Activated B cell treated with CpG ODN at 0.5 μM for 24 hours (primary cell): ENCODE measurements around the gene EAF1. TPM values are rescaled to one million over a fixed set of nuclear protein-coding genes. Genes with fewer than 3 reads are reported as not detected.

Experiments used
- ATAC-seq: fragments of 200-7000 bp; cut with Tn5 transposase; one replicate; pipeline ENCODE4 v1.10.0; 2021; ENCODE audit warnings: low read depth, mild to moderate bottlenecking, moderate library complexity
- CTCF ChIA-PET: fragments of 350-600 bp; sonication (Branson Sonifier 250); formaldehyde crosslinking; loops from one replicate; lab custom pipeline; 2021; ENCODE audit warnings: antibody characterized with exemption; lab: Charles Lee
- POLR2A ChIA-PET: fragments of 350-600 bp; sonication (Branson Sonifier 250); formaldehyde crosslinking; loops from one replicate; lab custom pipeline; 2021; ENCODE audit warnings: antibody characterized with exemption; lab: Charles Lee
- DNase-seq: peaks from one replicate; pipeline ENCODE4 v3.0.0; 2022
- H3K27ac Mint-ChIP-seq: one replicate; pipeline ENCODE4 v1.8.0; 2020; ENCODE audit warnings: mixed read lengths
- H3K27me3 Mint-ChIP-seq: one replicate; pipeline ENCODE4 v1.8.0; 2021; ENCODE audit warnings: mixed read lengths
- H3K36me3 Mint-ChIP-seq: one replicate; pipeline ENCODE4 v1.8.0; 2021; ENCODE audit warnings: low read depth, mixed read lengths
- H3K4me1 Mint-ChIP-seq: one replicate; pipeline ENCODE4 v1.8.0; 2021; ENCODE audit warnings: mixed read lengths
- H3K4me3 Mint-ChIP-seq: one replicate; pipeline ENCODE4 v1.8.0; 2020; ENCODE audit warnings: mild to moderate bottlenecking, mixed read lengths
- H3K9me3 Mint-ChIP-seq: one replicate; pipeline ENCODE4 v1.8.0; 2020; ENCODE audit warnings: mixed read lengths
- intact Hi-C: fragments of 100-400 bp; cut with micrococcal nuclease; formaldehyde crosslinking; loops from one replicate; pipeline ENCODE4 v1.15.1; 2024
- total RNA-seq: library from RNA; stranded (reverse); gene quantifications from 2 replicates; pipeline ENCODE4 v1.2.3, GENCODE V29; 2022
- TF ChIP-seq, protein P1 (sequence below): fragments of 200-600 bp; IDR thresholded peaks from one replicate; pipeline ENCODE4 v1.8.0; 2022; ENCODE audit warnings: antibody characterized with exemption, mild to moderate bottlenecking

The EAF1 gene
- total RNA-seq, 1 donor from 2014 or later, result 19.7 TPM

- Mint-ChIP-seq H3K9me3 (no peaks in the 10 kb centered on the region), H3K36me3 (peaks cover 87% of the 10 kb centered on the region), H3K4me3 (no peak overlapping the region), H3K4me1 (no peaks in the 10 kb centered on the region), H3K27me3 (no peaks in the 10 kb centered on the region), H3K27ac (no peak overlapping the region)
- ATAC-seq (no peak), DNase-seq (no peak)
- ChIA-PET POLR2A (no interaction called here), CTCF (no interaction called here)
- intact Hi-C loops, result no loop called here
- TF ChIP-seq, protein P1, sequence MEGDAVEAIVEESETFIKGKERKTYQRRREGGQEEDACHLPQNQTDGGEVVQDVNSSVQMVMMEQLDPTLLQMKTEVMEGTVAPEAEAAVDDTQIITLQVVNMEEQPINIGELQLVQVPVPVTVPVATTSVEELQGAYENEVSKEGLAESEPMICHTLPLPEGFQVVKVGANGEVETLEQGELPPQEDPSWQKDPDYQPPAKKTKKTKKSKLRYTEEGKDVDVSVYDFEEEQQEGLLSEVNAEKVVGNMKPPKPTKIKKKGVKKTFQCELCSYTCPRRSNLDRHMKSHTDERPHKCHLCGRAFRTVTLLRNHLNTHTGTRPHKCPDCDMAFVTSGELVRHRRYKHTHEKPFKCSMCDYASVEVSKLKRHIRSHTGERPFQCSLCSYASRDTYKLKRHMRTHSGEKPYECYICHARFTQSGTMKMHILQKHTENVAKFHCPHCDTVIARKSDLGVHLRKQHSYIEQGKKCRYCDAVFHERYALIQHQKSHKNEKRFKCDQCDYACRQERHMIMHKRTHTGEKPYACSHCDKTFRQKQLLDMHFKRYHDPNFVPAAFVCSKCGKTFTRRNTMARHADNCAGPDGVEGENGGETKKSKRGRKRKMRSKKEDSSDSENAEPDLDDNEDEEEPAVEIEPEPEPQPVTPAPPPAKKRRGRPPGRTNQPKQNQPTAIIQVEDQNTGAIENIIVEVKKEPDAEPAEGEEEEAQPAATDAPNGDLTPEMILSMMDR, result no peak
Observed at GRCh38 chr3:15439476-15439875, 12.1 kb downstream of the EAF1 start.

- CTCF ChIA-PET, result no interaction called here
- H3K27ac Mint-ChIP-seq, result no peak overlapping the region
Observed at GRCh38 chr3:15440891-15441290, 13.5 kb downstream of the EAF1 start.

DNA sequence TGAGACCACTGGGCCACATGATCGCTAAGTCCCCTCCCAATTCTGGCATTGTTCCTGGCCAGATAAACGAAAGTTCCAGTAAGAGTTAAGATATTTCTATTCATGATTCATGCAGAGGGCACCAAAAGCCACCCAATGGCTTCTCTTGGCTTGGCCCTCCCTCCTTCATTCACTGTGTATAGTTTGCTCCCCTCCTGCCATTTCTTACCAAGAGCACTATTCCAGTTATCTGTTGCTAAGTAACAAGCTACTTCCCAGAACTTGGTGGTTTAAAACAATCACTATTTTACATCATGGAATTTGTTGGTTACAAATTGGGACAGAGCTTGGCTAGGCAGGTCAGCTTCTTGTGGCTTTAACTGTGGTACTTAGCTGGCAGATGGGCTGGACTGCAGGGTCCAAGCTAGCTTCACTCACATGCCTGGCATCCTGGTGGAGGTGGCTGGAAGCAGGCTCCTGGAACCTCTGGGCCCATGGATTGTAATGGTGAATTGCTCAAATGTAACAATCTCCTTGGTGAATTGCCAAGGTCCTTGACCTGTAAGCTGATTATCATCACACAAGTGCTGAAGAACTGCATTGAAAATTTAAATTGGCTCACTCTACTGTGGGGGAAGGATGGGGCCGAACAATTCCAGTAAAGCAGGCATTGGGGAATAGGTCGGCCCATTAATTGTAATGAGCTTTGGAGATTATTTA is 16.6 kb downstream of the EAF1 start:
- Mint-ChIP-seq H3K9me3 (no peaks in the 10 kb centered on the region), H3K4me1 (no peaks in the 10 kb centered on the region), H3K27ac (no peak overlapping the region), H3K36me3 (peaks cover 54% of the 10 kb centered on the region), H3K27me3 (no peaks in the 10 kb centered on the region), H3K4me3 (no peak overlapping the region)
- no peak for DNase-seq
- POLR2A ChIA-PET, result no interaction called here
- intact Hi-C loops, result no loop called here
- ATAC-seq, result no peak
- CTCF ChIA-PET, result no interaction called here
- TF ChIP-seq, protein P1, result no peak

More at GRCh38 chr3:15440891-15441290, 13.5 kb downstream of the EAF1 start:
- intact Hi-C loops, result no loop called here
- Mint-ChIP-seq H3K9me3 (no peaks in the 10 kb centered on the region), H3K4me3 (no peak overlapping the region), H3K27me3 (no peaks in the 10 kb centered on the region), H3K36me3 (peaks cover 83% of the 10 kb centered on the region), H3K4me1 (no peaks in the 10 kb centered on the region)
- ATAC-seq, result no peak
- no peak for DNase-seq
- TF ChIP-seq, protein P1, result no peak
- POLR2A ChIA-PET, result no interaction called here

DNA sequence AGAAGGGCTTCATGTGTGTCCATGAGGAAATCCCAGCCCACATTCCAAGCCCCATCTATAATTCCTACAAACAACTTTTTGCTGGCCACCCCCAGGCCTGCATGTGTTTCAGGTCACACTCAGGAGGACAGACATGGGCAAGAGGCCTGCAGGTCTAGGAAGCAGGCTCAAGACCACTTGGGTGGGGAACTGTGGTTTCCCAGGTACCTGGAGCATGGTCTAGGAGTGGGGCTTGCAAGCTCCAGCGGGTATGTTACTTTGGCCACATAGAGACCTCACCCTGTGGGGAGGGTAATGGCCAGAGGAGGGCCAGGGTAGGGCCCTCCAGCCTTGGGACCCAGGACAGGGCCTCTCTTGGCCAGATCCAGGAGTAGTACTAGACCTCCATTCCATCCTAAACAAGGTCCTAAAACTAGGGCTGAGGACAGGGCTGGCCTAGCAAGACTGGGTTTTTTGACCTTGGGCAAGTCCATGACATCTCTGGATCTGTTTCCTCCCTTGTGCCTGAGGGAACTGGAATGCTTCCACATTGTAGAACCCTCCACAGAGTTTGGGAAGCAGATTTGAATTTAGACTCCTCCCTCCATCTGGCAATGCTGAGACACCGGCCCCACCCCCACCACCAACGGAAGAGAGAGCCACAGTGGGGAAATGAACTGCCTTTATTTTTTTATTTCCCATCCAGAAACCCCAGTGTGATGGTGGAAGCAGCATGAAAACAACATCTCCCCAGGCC is 22.3 kb downstream of the EAF1 start:
- no peaks in the 10 kb centered on the region for H3K27me3 Mint-ChIP-seq
- peaks cover 5% of the 10 kb centered on the region for H3K36me3 Mint-ChIP-seq
- ATAC-seq (no peak), DNase-seq (no peak)
- ChIA-PET CTCF (no interaction called here), POLR2A (no interaction called here)
- no peaks in the 10 kb centered on the region for H3K9me3 Mint-ChIP-seq
- H3K27ac Mint-ChIP-seq, result no peak overlapping the region
- no peaks in the 10 kb centered on the region for H3K4me1 Mint-ChIP-seq
- H3K4me3 Mint-ChIP-seq, result no peak overlapping the region
- intact Hi-C loops, result no loop called here
- TF ChIP-seq, protein P1, result no peak

DNA sequence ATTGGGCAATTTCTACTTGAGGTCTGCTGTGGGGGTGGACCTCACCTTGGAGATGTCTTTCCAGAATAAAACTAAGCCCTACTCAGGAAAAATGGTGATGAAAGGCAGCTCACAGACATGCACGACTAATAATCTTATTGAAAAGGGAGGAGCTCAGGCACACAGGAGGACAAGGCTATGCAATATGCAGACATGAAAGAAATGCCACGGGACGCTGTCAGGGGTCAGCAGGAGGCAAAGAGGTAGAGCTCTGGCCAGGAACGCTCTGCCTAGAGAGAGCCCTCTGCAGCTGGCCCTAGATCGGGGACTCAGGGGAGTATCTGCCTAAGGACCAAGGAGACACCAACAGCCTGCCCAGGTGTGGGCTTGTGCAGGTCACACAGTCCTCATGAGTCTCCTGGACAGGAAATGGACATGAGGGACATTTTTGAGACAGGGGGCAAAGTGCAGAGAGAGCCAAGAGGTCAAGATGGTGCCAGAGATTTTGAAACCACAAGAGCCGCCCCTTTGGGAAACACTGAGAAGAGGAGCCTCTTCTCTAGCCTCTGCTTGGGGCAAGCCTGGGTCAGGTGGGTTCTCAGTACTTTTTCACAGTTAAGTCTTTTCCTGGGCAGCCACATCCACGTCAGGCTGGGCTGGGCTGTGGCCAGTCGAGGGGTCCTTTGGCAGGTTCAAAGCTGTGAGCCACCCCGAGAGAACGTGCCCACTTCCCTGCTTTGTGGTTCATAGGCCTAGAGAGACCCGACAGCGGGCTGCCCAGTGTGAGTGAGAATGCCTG is 23.2 kb downstream of the EAF1 start:
- POLR2A ChIA-PET, result no interaction called here
- no peak for ATAC-seq
- intact Hi-C loops, result no loop called here
- Mint-ChIP-seq H3K4me3 (no peak overlapping the region), H3K27me3 (no peaks in the 10 kb centered on the region), H3K27ac (no peak overlapping the region), H3K9me3 (no peaks in the 10 kb centered on the region), H3K36me3 (no peaks in the 10 kb centered on the region), H3K4me1 (no peaks in the 10 kb centered on the region)
- TF ChIP-seq, protein P1, result no peak
- DNase-seq, result no peak
- CTCF ChIA-PET, result no interaction called here
